GM21825 (cell line): ENCODE data around the gene FYN.

Experiments used
- ATAC-seq: cut with Tn5 transposase; IDR thresholded peaks from one replicate; pipeline ENCODE4 v1.9.1; 2021; ENCODE audit warnings: mild to moderate bottlenecking, moderate library complexity; ENCODE audit not compliant: unreplicated experiment

FYN gene

DNA sequence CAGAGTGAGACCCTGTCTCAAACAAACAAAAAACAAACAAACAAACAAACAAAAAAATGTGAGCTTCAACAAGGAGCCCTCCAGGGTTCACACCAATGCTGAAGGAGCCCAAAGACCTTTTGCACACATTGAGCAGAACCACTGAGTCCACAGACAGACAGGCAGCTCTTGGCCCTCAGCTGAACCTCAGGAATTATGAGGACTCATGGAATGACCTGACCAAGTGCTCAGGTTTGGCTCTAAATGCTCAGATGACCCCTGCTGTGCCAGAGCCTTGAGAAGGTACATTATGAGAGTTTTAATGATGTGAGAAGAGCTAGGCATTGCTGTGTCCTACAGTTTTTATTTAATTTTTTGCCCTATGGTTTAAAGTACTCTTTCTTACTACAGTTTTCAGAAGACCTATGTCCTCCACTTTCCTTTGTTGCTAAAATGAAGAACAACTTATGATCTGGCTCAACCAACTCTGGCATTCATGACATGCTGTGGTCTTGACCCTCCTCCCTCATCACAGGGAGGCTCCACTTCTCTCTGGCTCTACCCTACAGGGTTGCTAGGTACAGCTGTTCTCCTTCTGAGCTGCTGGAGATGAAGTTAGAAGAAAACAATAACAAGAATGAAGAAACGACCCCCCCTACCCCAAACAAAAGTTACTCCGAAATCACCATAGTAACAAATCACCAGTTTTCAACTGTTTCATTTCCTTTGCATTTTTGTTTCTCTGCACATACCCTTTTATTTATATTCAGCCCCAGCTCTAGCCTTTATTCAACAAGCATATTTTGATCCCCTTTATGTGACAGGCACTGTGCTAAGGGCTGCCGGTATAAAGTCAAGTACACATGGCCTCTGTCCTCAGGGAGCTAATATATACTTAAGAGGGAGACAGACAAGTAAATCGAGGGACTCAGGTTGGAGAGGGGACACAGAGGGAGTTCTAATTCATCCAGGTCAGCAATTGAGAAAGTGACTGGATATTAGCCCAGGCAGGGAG is 138.9 kb downstream of the FYN start:
- ATAC-seq, result no peak

DNA sequence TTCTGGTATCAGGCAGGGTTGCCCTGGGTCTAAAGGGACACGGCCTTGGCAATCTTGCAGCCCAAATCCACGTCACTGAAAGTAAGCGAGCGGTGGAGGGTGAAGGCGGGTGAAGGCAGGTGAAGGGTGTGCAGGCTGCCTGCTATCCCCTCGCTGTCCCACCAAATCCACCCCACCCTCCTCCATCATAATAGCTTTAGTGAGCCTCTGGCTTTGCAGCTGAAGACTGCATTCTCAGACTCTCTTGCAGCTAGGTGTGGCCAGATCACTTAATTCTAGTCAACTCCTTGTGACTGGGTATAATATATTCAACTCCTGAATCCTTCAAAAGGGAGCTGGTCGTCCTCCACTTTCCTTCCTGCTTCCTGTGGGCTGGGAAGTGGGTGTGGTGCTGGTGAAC is 140.9 kb downstream of the FYN start:
- no peak for ATAC-seq

DNA sequence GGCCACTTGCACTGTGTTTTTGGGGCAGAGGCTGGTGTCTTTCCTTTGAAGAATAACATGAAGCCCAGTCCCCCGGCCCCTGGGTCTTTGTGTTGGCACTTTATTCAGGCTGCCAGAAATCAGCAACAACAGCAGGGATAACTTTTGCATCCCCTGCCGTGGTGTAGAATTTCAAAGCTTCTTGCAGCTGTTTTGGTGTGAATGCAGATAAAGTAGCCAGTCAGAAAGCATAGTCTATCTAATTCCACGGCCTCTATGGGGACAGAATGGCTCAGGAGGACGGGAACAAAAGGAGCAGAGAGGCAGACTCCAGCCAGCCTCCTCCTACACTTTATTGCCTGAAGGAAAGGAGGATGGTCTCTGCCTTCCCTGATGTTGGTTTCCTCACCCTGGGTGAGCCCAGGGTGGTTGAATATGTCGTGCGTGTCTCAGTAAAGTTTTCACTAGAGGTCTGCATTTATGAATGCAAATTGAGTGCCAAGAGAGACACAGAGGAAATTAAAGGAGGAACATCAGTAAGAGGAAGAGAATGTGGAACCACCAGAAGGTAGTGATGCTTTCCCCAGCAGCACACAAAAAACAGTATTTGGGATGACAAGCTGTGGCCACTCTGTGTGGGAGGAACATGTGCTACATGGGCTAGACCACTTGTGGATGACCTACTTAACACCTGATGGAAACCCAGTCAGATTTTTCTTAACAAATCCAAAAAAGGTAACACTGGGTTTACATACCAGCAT is 141.6 kb downstream of the FYN start:
- ATAC-seq, result no peak

DNA sequence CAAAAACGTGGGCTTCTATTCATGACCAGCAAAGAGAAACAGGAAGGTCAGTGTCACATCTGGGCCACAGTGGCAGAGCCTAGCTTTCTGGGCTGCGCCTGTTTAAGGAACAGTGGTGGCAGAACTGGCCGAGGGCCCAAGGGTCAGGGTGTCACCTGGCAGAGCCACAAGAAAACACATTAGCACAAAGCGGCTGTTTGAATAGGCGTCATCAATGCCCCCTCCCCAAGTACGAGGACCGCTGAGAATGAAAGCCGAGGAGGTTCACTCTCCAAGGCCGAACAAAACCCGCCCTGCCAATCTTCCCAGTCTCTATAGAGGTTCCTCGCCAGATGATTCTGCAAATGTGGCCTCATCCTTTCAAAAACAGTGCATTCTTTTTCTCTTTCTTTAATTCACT is 142.4 kb downstream of the FYN start:
- no peak for ATAC-seq

DNA sequence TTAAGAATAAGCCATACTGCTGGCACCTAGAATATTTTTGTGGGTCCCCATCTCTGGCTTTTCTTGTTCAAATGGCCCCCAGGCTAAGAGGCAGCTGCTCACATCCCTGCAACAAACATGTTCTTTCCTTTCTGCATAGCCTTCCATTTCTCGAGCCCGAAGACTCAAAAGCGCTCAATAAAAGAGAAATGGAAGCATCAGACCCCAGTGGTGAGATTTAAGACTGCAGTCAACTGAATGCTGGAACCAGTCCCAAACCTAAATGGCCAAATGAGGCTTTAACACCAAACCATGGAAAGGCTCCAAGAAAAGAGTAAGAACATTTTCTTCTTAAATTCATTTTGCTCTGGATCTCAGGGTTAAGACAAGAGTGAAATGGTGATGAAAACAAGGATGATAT is 145.4 kb downstream of the FYN start:
- no peak for ATAC-seq

DNA sequence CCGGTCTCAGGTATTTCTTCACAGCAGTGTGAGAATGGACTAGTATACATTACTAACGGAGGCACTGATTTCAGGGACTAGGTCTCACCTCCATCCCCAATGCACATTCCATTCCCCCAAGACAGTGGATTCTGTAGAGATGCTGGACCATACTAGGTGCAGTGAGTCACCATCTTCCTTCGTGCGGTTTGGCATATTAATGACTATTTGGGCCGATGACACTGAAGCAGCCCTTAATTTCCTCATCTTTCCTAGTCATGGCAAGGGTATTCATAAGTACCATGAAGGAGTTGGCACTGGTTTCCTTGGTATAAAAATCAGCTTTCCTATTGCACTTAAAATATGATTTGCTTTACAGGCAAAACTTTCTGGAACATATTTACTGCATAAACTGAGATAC is 146.2 kb downstream of the FYN start:
- ATAC-seq, result no peak

DNA sequence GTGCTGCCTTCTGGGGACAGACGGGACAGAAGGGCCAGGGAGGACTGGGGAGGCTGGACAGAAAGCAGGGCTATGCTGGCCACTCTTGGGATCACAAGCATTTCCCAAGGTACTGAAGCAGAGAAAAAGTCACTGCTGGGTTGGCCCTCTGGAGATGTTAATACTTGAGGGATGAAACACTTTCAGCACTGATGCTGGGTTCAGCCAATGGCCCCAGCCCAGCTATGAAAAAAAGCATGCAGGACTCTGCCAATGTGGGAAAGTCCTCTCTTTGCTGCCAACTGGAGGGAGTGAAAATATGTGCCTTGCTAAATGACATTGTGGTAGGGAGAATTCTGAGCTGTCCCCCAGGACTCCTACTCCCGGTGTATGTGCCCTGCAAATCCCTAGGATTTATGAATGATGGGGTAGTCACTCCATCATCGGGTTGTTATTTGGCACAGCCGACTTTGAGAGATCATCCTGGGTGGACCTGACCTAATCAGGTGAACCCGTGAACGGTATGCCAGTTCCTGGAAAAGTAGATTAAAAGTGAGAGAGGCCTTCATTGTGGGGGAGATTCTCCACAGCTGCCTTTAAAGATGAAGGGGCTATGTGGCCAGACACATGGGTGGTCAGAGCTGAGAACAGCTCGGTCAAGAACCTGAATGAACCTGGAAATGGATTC is 147.7 kb downstream of the FYN start:
- ATAC-seq, result no peak

DNA sequence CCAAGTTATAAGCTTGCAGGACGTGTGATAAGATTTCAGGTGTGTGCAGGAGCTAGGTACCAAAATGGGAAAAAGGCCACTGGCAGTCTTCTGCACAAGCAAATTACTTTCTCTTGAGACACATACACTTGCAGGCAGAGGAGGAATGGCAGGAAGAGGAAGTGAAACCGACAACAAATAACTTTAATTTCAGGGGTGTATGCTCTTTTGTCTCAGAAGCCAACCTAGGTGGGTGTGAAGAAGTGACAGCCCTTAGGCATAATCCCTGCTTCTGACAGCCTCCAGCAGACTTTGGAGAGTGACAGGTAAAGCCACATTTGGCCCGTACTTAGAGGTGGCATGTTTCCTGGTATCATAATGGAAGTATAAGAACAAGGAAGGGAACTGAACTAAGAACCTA is 148.7 kb downstream of the FYN start:
- peak; percentile 99 for ATAC-seq

DNA sequence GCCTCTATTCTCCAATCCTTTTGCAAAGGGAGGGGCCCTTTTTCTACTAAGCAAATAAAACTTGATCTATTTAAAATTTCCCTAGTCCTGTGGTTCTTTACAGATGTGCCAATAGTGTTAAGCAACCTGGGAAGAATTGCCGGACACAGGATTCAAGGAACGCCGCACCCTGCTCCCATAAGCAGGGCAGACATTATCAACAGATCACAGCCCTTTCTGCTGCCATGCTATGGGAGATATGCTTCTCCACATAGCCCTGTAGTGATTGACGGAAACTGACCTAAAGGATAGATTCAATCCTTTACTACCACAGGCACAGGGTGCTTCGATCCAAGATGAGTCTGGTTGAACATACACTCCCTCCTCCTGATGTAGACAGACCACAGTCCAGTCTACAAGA is 149.2 kb downstream of the FYN start:
- peak; percentile 21 for ATAC-seq

DNA sequence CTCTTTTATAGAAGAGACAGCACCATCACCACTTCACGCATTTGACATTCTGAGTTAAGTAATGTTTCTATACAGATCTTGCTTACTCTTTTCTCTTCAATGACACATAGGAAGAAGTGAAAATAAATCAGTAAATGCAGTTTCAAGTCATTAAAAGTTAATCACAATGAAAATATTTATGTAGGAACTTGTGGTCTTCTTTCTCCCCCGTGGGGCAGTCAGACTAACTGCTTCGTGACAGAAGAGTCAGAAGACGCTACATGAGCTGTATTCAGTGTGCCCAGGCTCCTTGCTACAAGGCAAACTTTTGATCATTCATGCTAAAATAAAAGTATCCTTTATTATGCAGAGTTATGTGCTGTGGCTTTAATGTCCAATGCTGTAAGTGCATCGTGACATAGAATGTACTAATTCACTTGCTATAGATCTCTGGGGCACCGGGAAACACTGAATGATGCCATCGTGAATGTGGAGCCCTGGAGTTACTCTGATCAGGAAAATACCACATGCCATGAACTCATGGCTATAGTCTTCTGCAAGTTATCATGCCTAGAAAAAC is 149.8 kb downstream of the FYN start:
- no peak for ATAC-seq

DNA sequence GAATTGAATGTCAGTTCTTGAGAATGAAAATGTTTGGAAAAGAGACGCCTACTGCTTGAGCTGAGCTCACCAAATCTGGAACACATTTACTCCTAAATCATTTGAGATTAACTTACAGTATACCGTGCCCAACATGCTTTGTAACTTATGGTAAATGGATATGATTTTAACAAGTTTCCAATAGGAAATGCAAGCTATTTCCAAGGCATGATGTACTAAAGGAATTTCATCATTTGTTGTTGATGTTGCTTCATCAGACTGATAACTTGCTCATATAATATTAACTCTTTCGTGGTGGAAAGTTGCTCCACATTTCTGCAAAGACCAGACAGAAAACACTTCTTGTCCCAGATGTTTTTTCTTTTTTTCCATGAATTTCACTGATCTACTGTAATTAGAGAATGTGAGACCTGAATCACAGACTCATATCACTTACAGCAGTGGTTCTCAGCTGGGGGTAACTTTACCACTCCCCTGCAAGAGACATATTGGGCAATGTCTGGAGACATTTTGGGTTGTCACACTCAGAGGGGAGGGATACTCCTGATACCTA is 151.0 kb downstream of the FYN start:
- ATAC-seq, result no peak

DNA sequence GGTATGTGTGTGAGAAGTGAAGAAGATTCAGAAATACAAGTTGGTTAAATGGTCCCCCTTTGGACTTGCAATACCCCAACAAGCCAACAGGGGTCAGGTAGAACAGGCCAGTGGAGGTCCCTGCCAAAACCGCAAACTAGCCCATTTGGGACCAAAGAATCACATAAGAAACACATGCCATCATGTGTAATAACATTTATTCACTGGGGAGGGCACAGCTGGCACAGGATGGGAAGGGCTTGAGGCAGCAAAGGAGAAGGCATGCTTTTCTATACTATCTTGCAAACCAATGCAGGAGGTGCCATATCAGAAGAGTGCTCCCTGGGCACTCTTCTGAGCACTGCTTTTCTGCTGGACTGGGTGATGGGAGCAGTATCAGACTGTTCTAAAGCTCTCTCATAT is 151.5 kb downstream of the FYN start:
- ATAC-seq, result no peak

DNA sequence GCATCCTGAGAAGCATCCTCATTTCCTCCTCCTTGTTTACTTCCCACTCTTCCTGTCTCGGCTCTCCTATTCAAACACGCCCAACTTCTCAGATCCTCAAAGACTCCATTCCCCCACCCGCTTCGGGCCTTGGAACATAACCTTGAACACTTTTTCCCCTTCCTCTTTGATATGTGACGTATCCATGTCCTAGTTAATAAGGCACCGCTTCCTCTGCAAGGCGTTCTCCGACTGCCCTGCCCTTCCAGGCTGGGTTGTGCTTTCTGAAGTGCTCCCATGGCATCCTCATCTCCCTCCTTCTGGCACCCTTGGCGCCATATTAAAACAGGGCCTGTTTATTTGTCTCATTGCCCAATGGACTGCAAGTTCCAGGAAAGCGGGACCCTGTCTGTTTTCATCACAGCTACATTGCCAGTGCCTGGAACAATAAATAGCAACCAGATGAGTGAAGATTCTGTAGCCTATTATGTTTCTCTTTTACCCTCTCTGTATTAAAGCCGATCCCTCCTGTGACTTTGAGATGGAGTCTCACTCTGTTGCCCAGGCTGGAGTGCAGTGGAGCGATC is 152.2 kb downstream of the FYN start:
- ATAC-seq, result no peak

DNA sequence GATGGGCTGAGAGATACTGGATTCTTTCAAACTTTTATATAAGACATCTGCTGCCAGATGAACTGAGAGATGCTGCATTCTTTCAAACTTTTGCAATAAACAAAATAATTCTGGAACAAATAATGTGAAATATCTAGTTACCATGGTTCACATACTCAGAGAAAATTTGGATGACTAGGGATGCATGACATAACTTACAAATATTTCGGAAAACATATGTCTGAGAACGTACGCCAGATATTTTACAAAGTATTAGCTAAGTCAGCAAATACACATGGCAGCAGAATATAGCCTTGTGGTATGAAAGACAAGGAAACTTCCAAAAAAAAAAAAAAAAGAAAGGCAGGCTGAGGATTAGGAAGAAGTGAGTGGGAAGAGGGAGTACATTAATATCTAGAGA is 154.3 kb downstream of the FYN start:
- ATAC-seq, result no peak

DNA sequence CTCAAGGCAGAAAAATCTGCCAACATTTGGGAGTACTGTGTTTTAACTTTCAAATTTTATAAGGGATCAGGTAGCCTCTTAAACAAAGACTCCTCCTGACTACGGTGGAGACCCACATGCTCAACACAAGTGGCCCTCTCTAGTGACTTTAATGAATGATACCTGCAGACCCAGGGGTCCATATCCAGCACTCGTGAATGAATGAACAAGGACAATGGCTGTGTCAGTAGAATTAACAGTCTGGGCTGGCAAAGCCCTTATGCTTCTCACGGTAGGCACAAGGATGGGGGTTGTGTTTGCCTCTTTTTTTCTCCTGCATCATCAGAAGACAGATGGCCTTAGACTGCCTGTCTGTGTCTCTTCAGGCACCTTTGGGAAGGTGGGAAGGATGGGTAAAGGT is 154.9 kb downstream of the FYN start:
- no peak for ATAC-seq

DNA sequence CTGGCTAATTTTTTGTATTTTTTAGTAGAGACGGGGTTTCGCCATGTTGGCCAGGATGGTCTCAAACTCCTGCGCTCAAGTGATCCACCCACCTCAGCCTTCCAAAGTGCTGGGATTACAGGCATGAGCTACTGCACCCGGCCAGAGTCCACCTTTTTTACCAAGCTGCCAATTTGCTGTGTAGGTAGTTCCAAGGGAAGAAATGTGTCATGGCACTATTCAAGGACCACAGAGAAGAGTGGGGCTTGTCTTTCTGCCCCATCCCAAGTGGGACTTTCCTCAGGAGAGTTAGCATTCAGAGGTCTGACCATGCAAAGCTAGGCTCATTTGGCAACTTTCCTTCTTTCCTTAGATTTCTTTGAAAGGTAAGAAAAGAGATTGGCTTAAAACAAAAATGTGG is 155.6 kb downstream of the FYN start:
- ATAC-seq, result no peak

DNA sequence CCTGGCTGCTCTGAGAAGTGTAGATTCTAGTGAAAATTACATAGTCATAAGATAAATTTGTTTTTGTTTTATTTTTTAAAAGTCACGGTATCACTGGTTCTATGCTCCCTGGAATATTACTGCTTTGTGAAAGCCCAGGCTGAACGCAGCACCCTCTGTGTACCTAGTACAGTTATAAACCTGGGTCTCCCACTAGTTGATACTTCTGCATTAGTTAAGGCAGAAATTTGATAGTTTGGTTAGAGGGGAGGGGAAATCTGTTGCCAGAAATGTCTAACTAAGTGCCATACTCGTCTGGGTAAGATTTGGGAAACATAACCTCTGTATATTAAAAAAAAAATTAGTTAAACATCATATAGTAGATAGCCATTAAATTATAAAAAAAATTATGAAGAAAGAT is 156.9 kb downstream of the FYN start:
- no peak for ATAC-seq

DNA sequence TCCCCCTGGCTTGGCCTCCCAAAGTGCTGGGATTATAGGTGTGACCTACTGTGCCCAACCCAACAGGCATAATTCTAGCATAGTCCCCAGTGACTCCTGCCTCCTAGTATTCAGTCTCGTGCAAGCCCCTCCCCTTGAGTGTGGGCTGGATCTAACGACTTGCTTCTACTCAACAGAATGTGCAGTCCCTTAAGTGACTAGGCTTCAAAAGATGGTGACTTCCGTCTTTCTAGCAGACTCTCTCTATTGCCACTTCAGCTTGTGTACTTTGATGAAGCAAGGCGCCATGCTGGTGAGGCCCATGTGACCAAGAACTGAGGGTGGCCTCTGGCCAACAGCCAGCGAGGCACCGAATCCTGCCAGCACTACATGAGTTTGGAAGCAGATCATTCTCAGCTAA is 157.9 kb downstream of the FYN start:
- ATAC-seq, result no peak

DNA sequence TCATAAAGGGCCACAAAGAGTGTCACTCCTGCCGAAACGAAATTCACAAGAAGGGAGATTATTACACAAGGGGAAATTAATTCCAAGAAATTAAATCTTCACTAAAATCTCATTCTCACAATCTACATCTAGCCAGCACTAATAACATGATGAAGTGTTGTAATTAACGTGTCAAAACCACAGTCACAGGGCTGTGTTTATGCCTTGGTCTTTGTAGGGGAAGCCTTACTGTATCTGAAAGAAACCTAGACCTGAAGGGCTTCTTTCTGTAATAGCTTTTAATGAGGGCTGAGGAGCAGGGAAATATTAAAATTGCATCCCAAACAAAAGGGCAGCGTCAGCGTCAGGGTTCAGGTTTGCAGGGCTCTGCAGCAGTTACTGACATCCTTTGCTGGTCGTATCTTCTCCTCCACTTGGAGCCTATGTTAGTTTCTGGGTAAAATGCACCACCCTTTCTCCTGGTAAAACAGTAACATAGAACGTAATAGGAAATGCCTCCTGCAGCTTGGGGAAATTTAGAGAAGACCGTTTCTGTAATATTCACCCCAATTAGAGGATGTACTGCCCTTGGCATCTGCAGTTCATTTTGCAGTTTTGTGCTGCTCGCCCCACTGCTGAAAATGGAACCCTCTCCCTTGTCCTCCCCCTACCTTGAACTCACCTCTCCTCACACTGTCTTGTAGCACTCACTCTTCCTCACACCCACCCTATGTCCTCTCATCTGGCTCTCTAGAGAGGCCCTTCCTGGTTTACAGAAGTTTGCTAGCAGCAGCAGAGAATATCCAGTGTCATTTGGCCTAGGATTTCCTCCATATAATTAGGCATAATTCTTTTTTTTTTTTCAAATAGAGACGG is 158.6 kb downstream of the FYN start:
- ATAC-seq, result no peak

DNA sequence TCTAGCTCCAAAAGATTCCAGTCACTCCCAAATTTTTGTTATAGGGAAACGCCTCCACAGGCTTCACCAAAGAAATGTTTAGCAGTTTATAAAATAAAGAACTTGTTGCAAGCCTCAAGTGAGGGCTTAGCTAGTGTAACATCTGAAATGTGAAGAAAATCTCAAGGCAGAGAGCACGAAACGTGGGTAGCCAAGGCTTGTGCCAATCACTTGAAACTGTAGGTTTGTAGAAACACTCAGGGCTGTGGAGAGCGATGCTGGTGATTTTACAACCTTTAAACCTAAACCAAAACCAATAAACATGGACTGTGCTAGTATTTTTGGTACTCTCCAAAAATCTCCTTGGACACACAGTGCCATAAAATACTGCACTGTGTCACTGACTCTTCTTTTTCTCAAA is 159.4 kb downstream of the FYN start:
- ATAC-seq, result no peak
